Measurements from ENCODE around the gene FBXL20. TPM values are rescaled to one million over a fixed set of nuclear protein-coding genes. Genes with fewer than 3 reads are reported as not detected.

The FBXL20 gene
- total and polyA plus RNA-seq, 2 of the 8 experiments (the other 6 are each of a cell fraction or from before 2014, with no cell fraction given), result 5.5 to 11.0 TPM

DNA sequence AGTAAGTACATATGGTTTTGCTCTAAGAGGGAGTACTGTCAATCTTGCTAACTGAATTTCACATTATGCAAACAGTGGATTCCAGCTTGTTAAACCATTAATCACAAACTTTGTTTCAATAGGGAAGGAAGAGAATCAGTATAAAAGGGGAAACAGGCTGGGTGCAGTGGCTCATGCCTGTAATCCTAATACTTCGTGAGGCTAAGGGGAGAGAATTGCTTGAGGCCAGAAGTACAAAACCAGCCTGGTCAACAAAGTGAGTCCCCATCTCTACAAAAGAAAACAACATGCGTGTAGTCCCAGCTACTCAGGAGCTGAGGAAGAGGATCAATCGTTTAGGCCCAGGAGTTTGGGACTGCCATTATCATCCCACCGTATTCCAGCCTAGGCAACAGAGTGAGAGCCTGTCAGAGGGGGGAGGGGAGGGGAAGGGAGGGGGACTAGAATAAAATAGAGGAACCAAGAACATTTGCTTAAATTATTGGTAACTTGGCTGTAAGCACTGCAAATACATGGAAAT is 65.7 kb downstream of the FBXL20 start:
- H3K14ac ChIP-seq (ENCODE audit: insufficient read length), result no peak overlapping the region
- H3K9me3 ChIP-seq (ENCODE audit: insufficient read depth in 2 of 2, low read depth in 1 of 2, low read length in 1 of 2), result peaks cover 0 to 16% of the 10 kb centered on the region in 2 experiments; a peak in 2 of 4 replicates
- H3K79me2 ChIP-seq (ENCODE audit: control insufficient read depth in 1 of 2, insufficient read depth in 2 of 2, low read length in 2 of 2), result no peaks in the 10 kb centered on the region
- no peak overlapping the region for H3K9ac ChIP-seq (replicated peaks in 1 of 4; ENCODE audit: extremely low read depth in 1 of 4, low read depth in 3 of 4, low read length in 3 of 4)
- CTCF ChIA-PET (ENCODE audit: partially characterized antibody), result interaction anchor here (0.6 to 1.8 kb wide), 2 partner anchors 9 to 56 kb away, joined by 5 to 7 read pairs; no protein-coding TSS in a partner anchor
- POLR2A ChIA-PET (ENCODE audit: partially characterized antibody), result interaction anchor here (1.2 kb wide), 1 partner anchor 65 kb away, joined by 3 read pairs; no protein-coding TSS in a partner anchor
- no peak for FAIRE-seq
- H2BK15ac ChIP-seq (ENCODE audit: low read length), result no peak overlapping the region
- no peaks in the 10 kb centered on the region for H3K23me2 ChIP-seq (ENCODE audit: low read depth, low read length)
- no peak overlapping the region for H2BK12ac ChIP-seq (ENCODE audit: low read depth, low read length)
- no peak overlapping the region for H2BK5ac ChIP-seq (ENCODE audit: low read depth, low read length)
- no peak overlapping the region for H3K56ac ChIP-seq (replicated peaks; ENCODE audit: insufficient read length, low read depth, low read length)
- no peaks in the 10 kb centered on the region for H3K79me1 ChIP-seq (ENCODE audit: low read depth, low read length)
- DNase-seq (ENCODE audit: low read depth in 1 of 2, low spot score in 2 of 2), result no peak
- H3K36me3 ChIP-seq (ENCODE audit: control insufficient read depth in 2 of 4, insufficient read depth in 4 of 4, low read length in 3 of 4), result no peaks in the 10 kb centered on the region; a peak in 1 of 8 replicates
- H3K18ac ChIP-seq (ENCODE audit: extremely low read depth, low read length), result no peak overlapping the region
- H2BK120ac ChIP-seq (replicated peaks; ENCODE audit: low read depth, low read length), result no peak overlapping the region
- WGBS, 2 experiments (ENCODE audit: extremely low coverage in 1 of 2, insufficient coverage in 1 of 2, insufficient read length in 1 of 2, insufficient replicate concordance in 2 of 2, low coverage in 1 of 2, low lambda C conversion rate in 2 of 2, missing lambda C conversion rate in 1 of 2), result 100% methylated on average over 3 of the region's 4 CpGs; no CpG with 5 or more reads in 1 of the 2 experiments
- no peak overlapping the region for H3K4me3 ChIP-seq (ENCODE audit: extremely low read depth in 1 of 4, insufficient read depth in 2 of 4, low read depth in 3 of 4, low read length in 4 of 4)
- H3K27me3 ChIP-seq (replicated peaks in 1 of 4; ENCODE audit: control insufficient read depth in 3 of 4, extremely low read depth in 1 of 4, insufficient read depth in 3 of 4, low read length in 3 of 4), result no peaks in the 10 kb centered on the region
- no peak overlapping the region for H2BK20ac ChIP-seq (ENCODE audit: low read length)
- no peak overlapping the region for H2AK5ac ChIP-seq (ENCODE audit: low read depth, low read length)
- H3K27ac ChIP-seq (ENCODE audit: low read depth, low read length), result no peak overlapping the region
- no peak overlapping the region for H3K4me2 ChIP-seq (ENCODE audit: insufficient read depth in 1 of 2, low read depth in 2 of 2, low read length in 2 of 2)
- H4K8ac ChIP-seq (ENCODE audit: extremely low read depth, insufficient read depth, low read length), result no peak overlapping the region
- no peak overlapping the region for H4K5ac ChIP-seq (ENCODE audit: insufficient read length, low read depth, low read length)
- no peak overlapping the region for H4K91ac ChIP-seq (replicated peaks; ENCODE audit: insufficient read length, low read length)
- no peaks in the 10 kb centered on the region for H4K20me1 ChIP-seq (replicated peaks in 1 of 2; ENCODE audit: control insufficient read depth in 1 of 2, insufficient read depth in 2 of 2, low read length in 2 of 2)
- H2AFZ ChIP-seq (ENCODE audit: low read length), result no peak overlapping the region
- no peaks in the 10 kb centered on the region for H3K4me1 ChIP-seq (replicated peaks in 1 of 4; ENCODE audit: control insufficient read depth in 3 of 4, insufficient read depth in 4 of 4, low read length in 3 of 4)
- no peak overlapping the region for H3K4ac ChIP-seq (replicated peaks; ENCODE audit: insufficient read length, low read depth, low read length)
- H3K23ac ChIP-seq (ENCODE audit: insufficient read length), result no peak overlapping the region
- no peak for TF ChIP-seq CBX8 (IDR thresholded peaks at IDR 0.05; ENCODE audit: borderline replicate concordance, low read depth, low read length)

All from H1 (cell line).